ENCODE data around the gene NDST1.

DNA sequence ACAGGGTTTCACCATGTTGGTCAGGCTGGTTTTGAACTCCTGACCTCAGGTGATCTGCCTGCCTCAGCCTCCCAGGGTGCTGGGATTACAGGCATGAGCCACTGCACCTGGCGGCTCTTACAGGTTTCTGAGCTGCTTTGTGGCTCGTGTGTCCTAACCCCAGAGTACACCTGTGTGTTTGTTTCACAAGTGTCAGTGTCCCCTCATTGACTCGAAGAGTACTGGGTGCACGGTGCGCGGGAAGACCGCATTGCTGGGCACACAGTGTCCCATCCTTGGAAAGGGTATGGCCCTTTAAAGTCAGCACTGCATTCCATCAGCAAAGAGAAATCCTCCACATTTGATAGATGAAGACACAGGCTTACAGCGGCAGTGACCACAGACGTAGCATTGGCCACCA, 23.8 kb downstream of the NDST1 start:
- TF ChIP-seq, protein P1, sequence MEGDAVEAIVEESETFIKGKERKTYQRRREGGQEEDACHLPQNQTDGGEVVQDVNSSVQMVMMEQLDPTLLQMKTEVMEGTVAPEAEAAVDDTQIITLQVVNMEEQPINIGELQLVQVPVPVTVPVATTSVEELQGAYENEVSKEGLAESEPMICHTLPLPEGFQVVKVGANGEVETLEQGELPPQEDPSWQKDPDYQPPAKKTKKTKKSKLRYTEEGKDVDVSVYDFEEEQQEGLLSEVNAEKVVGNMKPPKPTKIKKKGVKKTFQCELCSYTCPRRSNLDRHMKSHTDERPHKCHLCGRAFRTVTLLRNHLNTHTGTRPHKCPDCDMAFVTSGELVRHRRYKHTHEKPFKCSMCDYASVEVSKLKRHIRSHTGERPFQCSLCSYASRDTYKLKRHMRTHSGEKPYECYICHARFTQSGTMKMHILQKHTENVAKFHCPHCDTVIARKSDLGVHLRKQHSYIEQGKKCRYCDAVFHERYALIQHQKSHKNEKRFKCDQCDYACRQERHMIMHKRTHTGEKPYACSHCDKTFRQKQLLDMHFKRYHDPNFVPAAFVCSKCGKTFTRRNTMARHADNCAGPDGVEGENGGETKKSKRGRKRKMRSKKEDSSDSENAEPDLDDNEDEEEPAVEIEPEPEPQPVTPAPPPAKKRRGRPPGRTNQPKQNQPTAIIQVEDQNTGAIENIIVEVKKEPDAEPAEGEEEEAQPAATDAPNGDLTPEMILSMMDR (IDR thresholded peaks at IDR 0.05; ENCODE audit: insufficient read depth, low read length) = no peak
- TF ChIP-seq, protein P2, sequence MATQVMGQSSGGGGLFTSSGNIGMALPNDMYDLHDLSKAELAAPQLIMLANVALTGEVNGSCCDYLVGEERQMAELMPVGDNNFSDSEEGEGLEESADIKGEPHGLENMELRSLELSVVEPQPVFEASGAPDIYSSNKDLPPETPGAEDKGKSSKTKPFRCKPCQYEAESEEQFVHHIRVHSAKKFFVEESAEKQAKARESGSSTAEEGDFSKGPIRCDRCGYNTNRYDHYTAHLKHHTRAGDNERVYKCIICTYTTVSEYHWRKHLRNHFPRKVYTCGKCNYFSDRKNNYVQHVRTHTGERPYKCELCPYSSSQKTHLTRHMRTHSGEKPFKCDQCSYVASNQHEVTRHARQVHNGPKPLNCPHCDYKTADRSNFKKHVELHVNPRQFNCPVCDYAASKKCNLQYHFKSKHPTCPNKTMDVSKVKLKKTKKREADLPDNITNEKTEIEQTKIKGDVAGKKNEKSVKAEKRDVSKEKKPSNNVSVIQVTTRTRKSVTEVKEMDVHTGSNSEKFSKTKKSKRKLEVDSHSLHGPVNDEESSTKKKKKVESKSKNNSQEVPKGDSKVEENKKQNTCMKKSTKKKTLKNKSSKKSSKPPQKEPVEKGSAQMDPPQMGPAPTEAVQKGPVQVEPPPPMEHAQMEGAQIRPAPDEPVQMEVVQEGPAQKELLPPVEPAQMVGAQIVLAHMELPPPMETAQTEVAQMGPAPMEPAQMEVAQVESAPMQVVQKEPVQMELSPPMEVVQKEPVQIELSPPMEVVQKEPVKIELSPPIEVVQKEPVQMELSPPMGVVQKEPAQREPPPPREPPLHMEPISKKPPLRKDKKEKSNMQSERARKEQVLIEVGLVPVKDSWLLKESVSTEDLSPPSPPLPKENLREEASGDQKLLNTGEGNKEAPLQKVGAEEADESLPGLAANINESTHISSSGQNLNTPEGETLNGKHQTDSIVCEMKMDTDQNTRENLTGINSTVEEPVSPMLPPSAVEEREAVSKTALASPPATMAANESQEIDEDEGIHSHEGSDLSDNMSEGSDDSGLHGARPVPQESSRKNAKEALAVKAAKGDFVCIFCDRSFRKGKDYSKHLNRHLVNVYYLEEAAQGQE (IDR thresholded peaks at IDR 0.05; ENCODE audit: insufficient replicate concordance, low read depth) = no peak
- no peak for TF ChIP-seq POLR2AphosphoS5 (IDR thresholded peaks at IDR 0.05; ENCODE audit: low read depth)

All from HL-60 (cell line).